ENCODE data around the gene TENM4. TPM values are rescaled to one million over a fixed set of nuclear protein-coding genes. Genes with fewer than 3 reads are reported as not detected.

Gene TENM4
- total RNA-seq, 1 donor from 2014 or later: 117 TPM

- peaks cover 13% of the 10 kb centered on the region for H3K36me3 Mint-ChIP-seq (ENCODE audit: insufficient read depth)
- peaks cover 34% of the 10 kb centered on the region for H3K9me3 Mint-ChIP-seq (ENCODE audit: low read depth)
- H3K27me3 Mint-ChIP-seq: no peaks in the 10 kb centered on the region
- H3K27ac Mint-ChIP-seq: no peak overlapping the region
- H3K4me3 Mint-ChIP-seq (ENCODE audit: low read depth): no peak overlapping the region
- TF ChIP-seq CTCF (IDR thresholded peaks at IDR 0.05; ENCODE audit: unreplicated experiment): no peak
- DNase-seq (ENCODE audit: low spot score, unreplicated experiment): no peak
- H3K4me1 Mint-ChIP-seq (ENCODE audit: low read depth): no peaks in the 10 kb centered on the region
Measured at GRCh38 chr11:79006854-79007253, 434.0 kb downstream of the TENM4 start.

GRCh38 chr11:78996007-78996406 lies 444.8 kb downstream of the TENM4 start:
- Mint-ChIP-seq H3K9me3 (ENCODE audit: low read depth) (peaks cover 15% of the 10 kb centered on the region), H3K4me3 (ENCODE audit: low read depth) (no peak overlapping the region), H3K27me3 (no peaks in the 10 kb centered on the region), H3K27ac (no peak overlapping the region), H3K36me3 (ENCODE audit: insufficient read depth) (peaks cover 14% of the 10 kb centered on the region), H3K4me1 (ENCODE audit: low read depth) (peaks cover 3% of the 10 kb centered on the region)
- no peak for TF ChIP-seq CTCF (IDR thresholded peaks at IDR 0.05; ENCODE audit: unreplicated experiment)
- DNase-seq (ENCODE audit: low spot score, unreplicated experiment): no peak

DNA sequence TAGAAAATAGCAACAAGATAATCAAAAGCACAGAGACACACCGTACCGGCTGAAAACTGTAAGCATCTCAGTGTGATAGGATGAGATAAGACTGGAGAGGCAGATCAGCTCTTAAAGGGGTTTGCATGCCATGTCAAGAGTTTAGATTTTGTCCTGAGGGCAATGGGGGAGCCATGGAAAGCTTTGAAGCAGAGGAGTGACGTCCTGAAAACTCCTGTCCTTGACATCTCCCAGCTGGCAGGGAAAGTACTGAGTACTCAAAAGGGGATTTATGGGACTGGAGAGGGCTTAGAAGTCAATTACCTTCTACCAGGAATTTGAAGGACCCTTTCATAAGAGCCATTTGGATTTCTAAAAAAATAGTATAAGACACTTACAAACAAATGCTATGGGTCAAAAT lies 445.7 kb downstream of the TENM4 start:
- no peak overlapping the region for H3K4me3 Mint-ChIP-seq (ENCODE audit: low read depth)
- H3K27ac Mint-ChIP-seq: no peak overlapping the region
- no peak for TF ChIP-seq CTCF (IDR thresholded peaks at IDR 0.05; ENCODE audit: unreplicated experiment)
- H3K4me1 Mint-ChIP-seq (ENCODE audit: low read depth): peaks cover 3% of the 10 kb centered on the region
- H3K36me3 Mint-ChIP-seq (ENCODE audit: insufficient read depth): peaks cover 12% of the 10 kb centered on the region
- H3K27me3 Mint-ChIP-seq: no peaks in the 10 kb centered on the region
- DNase-seq (ENCODE audit: low spot score, unreplicated experiment): no peak
- peaks cover 11% of the 10 kb centered on the region for H3K9me3 Mint-ChIP-seq (ENCODE audit: low read depth)

DNA sequence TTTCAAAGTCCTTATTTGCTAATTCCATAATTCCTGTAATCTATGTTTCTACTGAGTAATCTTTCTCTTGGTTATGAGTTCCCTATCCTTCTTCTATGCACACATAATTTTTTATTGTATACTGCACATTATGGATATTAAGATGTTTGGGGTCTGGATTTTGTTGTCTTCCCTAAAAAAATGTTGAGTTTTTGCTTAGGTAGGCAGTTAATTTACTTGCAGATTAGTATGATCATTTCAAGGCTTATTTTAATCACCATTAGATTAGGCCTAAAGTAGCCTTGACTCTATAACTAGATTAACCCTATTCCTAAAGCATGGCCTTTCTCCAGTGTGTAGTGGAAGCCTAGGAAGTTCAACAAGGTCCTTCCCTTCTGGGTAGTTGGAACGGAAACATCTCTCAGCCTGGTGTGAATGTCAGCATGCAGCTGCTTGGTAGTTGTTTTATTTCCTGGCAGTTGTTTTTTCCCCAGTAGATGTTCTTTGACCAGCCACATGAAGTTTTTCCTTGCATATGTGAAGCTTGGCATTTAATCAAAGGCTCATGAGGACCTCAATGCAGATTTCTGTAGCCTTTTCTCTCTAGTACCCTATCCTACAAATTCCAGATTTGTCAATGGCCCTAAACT lies 446.9 kb downstream of the TENM4 start:
- H3K27me3 Mint-ChIP-seq: no peaks in the 10 kb centered on the region
- H3K36me3 Mint-ChIP-seq (ENCODE audit: insufficient read depth): peaks cover 5% of the 10 kb centered on the region
- H3K4me1 Mint-ChIP-seq (ENCODE audit: low read depth): peaks cover 3% of the 10 kb centered on the region
- DNase-seq (ENCODE audit: low spot score, unreplicated experiment): no peak
- no peak overlapping the region for H3K4me3 Mint-ChIP-seq (ENCODE audit: low read depth)
- no peak overlapping the region for H3K27ac Mint-ChIP-seq
- no peak for TF ChIP-seq CTCF (IDR thresholded peaks at IDR 0.05; ENCODE audit: unreplicated experiment)
- H3K9me3 Mint-ChIP-seq (ENCODE audit: low read depth): peaks cover 2% of the 10 kb centered on the region

GRCh38 chr11:78991681-78992080 lies 449.1 kb downstream of the TENM4 start:
- H3K27ac Mint-ChIP-seq: no peak overlapping the region
- no peaks in the 10 kb centered on the region for H3K27me3 Mint-ChIP-seq
- no peak for TF ChIP-seq CTCF (IDR thresholded peaks at IDR 0.05; ENCODE audit: unreplicated experiment)

More at GRCh38 chr11:78991681-78992080, 449.1 kb downstream of the TENM4 start:
- no peak for DNase-seq (ENCODE audit: low spot score, unreplicated experiment)
- Mint-ChIP-seq H3K4me1 (ENCODE audit: low read depth) (peaks cover 3% of the 10 kb centered on the region), H3K36me3 (ENCODE audit: insufficient read depth) (no peaks in the 10 kb centered on the region), H3K9me3 (ENCODE audit: low read depth) (no peaks in the 10 kb centered on the region), H3K4me3 (ENCODE audit: low read depth) (no peak overlapping the region)

Data from progenitor cell of endocrine pancreas (in vitro differentiated cells).